Thyroid gland (tissue), 4 donors: ENCODE results near the gene PFKM. TPM values are rescaled to one million over a fixed set of nuclear protein-coding genes. Genes with fewer than 3 reads are reported as not detected.

Experiments
- DNase-seq, 2 donors: peaks; one replicate each; pipeline ENCODE4 v3.0.0-alpha.2; 2019
- H3K27ac ChIP-seq, 3 donors: fragments of 200-600 bp; sonication (generic); 1 replicate in 2 of 3; 2 replicates in 1 of 3; pipeline ENCODE4 v1.5.1; 2016 to 2019; ENCODE audit warnings: mild to moderate bottlenecking in 1 of 3, moderate library complexity in 1 of 3
- H3K27me3 ChIP-seq: fragments of 200-600 bp; sonication (generic); one replicate; pipeline ENCODE4 v1.5.1; 2019
- H3K36me3 ChIP-seq, 2 donors: fragments of 200-600 bp; sonication (generic); one replicate each; pipeline ENCODE4 v1.5.1; 2016 to 2019
- H3K4me1 ChIP-seq, 2 donors: fragments of 200-600 bp; sonication (generic); one replicate each; pipeline ENCODE4 v1.5.1; 2017 to 2019
- H3K4me3 ChIP-seq, 3 donors: fragments of 200-600 bp; sonication (generic); replicated peaks in 1 of 3; 1 replicate in 2 of 3; 2 replicates in 1 of 3; pipeline ENCODE4 v1.5.1; 2016; ENCODE audit warnings: mild to moderate bottlenecking in 1 of 3
- H3K9me3 ChIP-seq: fragments of 200-600 bp; sonication (generic); one replicate; pipeline ENCODE4 v1.5.1; 2017
- POLR2A ChIP-seq, 2 donors: fragments of 450-650 bp; IDR thresholded peaks; one replicate each; pipeline ENCODE4 v1.6.1; 2017; ENCODE audit warnings: antibody characterized with exemption in 2 of 2, mild to moderate bottlenecking in 2 of 2, moderate library complexity in 1 of 2
- WGBS, 2 donors: methylation state at CpG; one replicate each; pipeline ENCODE4 v1.1.5; 2017; 5-methylcytosine and 5-hydroxymethylcytosine counted together
- intact Hi-C: fragments of 100-400 bp; cut with DNase I; formaldehyde crosslinking; loops from one replicate; pipeline ENCODE4 v1.15.1; 2023
- total RNA-seq, 4 donors: library from RNA; depleted of rRNA; stranded (reverse); fragments of >200 nt; gene quantifications; one replicate each; pipeline ENCODE4 v1.2.3, GENCODE V29; 2016
- TF ChIP-seq, protein P1 (sequence below), 6 experiments: fragments of 200-600 bp in 3 of 6; fragments of 450-650 bp in 3 of 6; sonication (generic) in 3 of 6; IDR thresholded peaks; one replicate each; pipeline ENCODE4 v1.5.1; 2016 to 2019; ENCODE audit warnings: antibody characterized with exemption in 6 of 6, mild to moderate bottlenecking in 2 of 6, inconsistent platforms in 1 of 6, moderate library complexity in 1 of 6

Gene PFKM
- total RNA-seq, 4 donors from 2014 or later = 36.1 to 66.7 (median 49.2) TPM

DNA sequence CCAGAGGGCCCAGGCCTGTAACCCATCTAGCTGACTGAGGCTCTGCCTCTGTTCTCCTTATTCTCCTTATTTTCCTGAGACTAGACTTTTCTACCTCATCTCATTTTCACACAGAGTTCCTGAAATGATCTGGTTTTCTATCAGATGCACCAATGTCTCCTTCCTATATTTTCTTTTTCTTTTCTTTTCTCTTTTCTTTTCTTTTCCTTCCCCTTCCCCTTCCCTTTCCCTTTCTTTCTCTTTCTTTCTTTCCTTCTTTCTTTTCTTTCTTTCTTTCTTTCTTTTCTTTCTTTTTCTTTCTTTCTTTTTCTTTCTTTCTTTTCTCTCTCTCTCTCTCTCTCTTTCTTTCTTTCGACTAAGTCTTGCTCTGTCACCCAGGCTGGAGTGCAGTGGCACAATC lies 61.3 kb downstream of the PFKM start:
- peaks cover 19 to 23% of the 10 kb centered on the region in 2 donors for H3K4me1 ChIP-seq
- no peaks in the 10 kb centered on the region for H3K9me3 ChIP-seq
- no peak overlapping the region for H3K27ac ChIP-seq
- intact Hi-C loops = loop anchor here (10.0 kb wide), 1 partner anchor 174 kb away; the partner anchor contains the start of gene ZNF641
- 81 to 88% methylated on average over 1 of the region's 1 CpG for WGBS, 2 donors
- TF ChIP-seq, protein P1, sequence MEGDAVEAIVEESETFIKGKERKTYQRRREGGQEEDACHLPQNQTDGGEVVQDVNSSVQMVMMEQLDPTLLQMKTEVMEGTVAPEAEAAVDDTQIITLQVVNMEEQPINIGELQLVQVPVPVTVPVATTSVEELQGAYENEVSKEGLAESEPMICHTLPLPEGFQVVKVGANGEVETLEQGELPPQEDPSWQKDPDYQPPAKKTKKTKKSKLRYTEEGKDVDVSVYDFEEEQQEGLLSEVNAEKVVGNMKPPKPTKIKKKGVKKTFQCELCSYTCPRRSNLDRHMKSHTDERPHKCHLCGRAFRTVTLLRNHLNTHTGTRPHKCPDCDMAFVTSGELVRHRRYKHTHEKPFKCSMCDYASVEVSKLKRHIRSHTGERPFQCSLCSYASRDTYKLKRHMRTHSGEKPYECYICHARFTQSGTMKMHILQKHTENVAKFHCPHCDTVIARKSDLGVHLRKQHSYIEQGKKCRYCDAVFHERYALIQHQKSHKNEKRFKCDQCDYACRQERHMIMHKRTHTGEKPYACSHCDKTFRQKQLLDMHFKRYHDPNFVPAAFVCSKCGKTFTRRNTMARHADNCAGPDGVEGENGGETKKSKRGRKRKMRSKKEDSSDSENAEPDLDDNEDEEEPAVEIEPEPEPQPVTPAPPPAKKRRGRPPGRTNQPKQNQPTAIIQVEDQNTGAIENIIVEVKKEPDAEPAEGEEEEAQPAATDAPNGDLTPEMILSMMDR (IDR thresholded peaks at IDR 0.05) = no peak
- TF ChIP-seq POLR2A (IDR thresholded peaks at IDR 0.05) = no peak
- no peaks in the 10 kb centered on the region for H3K36me3 ChIP-seq
- H3K27me3 ChIP-seq = peaks cover 6% of the 10 kb centered on the region
- H3K4me3 ChIP-seq = no peak overlapping the region
- DNase-seq = no peak

DNA sequence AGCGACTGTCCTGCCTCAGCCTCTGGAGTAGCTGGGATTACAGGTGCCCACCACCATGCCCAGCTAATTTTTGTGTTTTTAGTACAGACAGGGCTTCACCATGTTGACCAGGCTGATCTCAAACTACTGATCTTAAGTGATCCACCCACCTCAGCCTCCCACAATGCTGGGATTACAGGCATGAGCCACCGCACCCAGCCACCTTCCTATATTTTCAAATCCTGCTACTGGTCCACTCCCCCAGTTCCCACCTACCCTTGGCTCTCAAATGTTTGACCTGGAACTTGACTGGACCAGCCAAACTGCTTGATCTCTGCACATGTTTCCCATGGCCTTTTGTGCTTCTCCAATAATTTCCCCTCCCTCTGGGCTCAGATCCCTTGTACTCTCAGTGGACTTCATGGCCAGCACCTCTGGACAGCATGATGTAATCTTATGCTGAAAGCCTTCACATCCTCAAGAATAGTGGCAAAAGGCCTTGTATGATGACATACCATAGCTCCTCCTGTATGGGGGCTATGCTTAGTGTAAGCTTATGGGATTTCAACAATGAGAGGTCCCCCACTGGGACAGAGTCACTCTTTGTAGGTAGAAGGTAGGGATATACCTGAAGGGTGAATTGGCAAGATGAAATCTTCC lies 61.8 kb downstream of the PFKM start:
- Histone ChIP-seq H3K9me3 (no peaks in the 10 kb centered on the region), H3K36me3 (no peaks in the 10 kb centered on the region), H3K4me1 (peaks cover 19 to 23% of the 10 kb centered on the region in 2 donors), H3K4me3 (no peak overlapping the region), H3K27me3 (peaks cover 6% of the 10 kb centered on the region), H3K27ac (no peak overlapping the region)
- 80 to 85% methylated on average over 2 of the region's 2 CpGs for WGBS, 2 donors
- intact Hi-C loops = loop anchor here (10.0 kb wide), 1 partner anchor 174 kb away; the partner anchor contains the start of gene ZNF641
- no peak for TF ChIP-seq POLR2A (IDR thresholded peaks at IDR 0.05)
- TF ChIP-seq, protein P1 (IDR thresholded peaks at IDR 0.05) = no peak
- DNase-seq = no peak

- TF ChIP-seq, protein P1 (IDR thresholded peaks at IDR 0.05) = no peak
- TF ChIP-seq POLR2A (IDR thresholded peaks at IDR 0.05) = no peak
- H3K27ac ChIP-seq = no peak overlapping the region
- H3K36me3 ChIP-seq = no peaks in the 10 kb centered on the region
- intact Hi-C loops = loop anchor here (10.0 kb wide), 1 partner anchor 172 kb away; the partner anchor contains the start of gene ZNF641
- no peaks in the 10 kb centered on the region for H3K9me3 ChIP-seq
- peaks cover 6% of the 10 kb centered on the region for H3K27me3 ChIP-seq
- no peak for DNase-seq
- peaks cover 19 to 23% of the 10 kb centered on the region in 2 donors for H3K4me1 ChIP-seq
- 13 to 15% methylated on average over 7 of the region's 7 CpGs for WGBS, 2 donors
- peak overlapping the region in 2 of 3 donors; percentile 7 to 40 for H3K4me3 ChIP-seq
Observed at GRCh38 chr12:48182631-48183030, 63.5 kb downstream of the PFKM start.

DNA sequence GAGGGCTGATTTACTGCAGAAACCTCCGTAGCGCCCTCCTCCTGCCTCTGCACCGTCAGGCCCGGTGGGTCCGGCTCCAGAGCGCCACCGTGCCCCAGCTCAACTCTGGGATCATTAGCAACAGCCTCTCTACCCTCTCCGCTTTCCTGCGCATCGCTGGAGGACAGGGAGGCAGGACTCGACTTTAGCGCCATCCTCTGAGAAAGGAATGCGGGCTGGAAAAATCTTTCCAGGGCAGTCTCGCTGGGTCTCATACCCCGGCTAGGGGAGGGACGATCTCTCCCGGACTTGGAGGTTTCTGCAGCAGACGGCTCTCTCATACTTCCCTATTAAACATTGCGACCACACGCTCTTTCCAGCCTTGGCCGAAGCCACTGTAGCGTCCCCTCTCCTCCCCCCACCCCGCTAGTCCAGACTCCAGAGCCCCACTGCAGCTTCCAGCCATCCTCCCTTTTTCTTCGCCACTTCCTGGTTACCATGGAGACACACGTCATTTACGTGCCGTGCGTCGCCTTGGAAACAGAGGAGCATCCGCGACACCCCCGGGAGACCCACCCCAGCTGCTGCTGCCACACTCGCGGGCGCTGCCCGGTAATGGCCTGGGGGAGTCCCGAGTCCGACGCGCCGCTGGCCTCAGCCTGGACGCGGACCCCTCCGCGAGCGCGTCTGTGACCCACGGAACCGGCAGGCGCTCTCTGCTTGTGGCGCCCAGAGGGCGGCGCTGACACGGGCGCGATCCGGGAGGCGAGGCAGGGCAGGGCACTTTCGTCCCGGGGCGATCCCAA lies 64.1 kb downstream of the PFKM start, which contains the start of gene CCDC184:
Gene CCDC184, plus strand, starts transcription at position 554 of the 785 bp plus-strand sequence. CDS start 479 bp downstream, outside the sequence.
- WGBS, 2 donors = 1 to 2% methylated on average over 33 to 34 of the region's 61 CpGs
- peak; percentile 17 to 19 for DNase-seq
- Histone ChIP-seq H3K27ac (no peak within 1 kb of the TSS), H3K4me3 (peak within 1 kb of the TSS; percentile 7 to 40 (median 17)), H3K4me1 (peaks cover 19 to 23% of the 10 kb centered on the region in 2 donors), H3K36me3 (no peaks in the 10 kb centered on the region), H3K9me3 (no peaks in the 10 kb centered on the region), H3K27me3 (peaks cover 6% of the 10 kb centered on the region)
- no peak for TF ChIP-seq POLR2A (IDR thresholded peaks at IDR 0.05)
- TF ChIP-seq, protein P1 (IDR thresholded peaks at IDR 0.05) = peak in 2 of 6 experiments; percentile 6 to 18
- intact Hi-C loops = loop anchor here (10.0 kb wide), 1 partner anchor 172 kb away; the partner anchor contains the start of gene ZNF641
